Astrocyte (in vitro differentiated cells and primary cell): ENCODE data around the gene NCBP3. TPM values are rescaled to one million over a fixed set of nuclear protein-coding genes. Genes with fewer than 3 reads are reported as not detected.
A peak's percentile ranks its signal among the peaks of the same experiment; 100 is the strongest.

Source experiments
- DNase-seq: peaks from one replicate; pipeline ENCODE4 v3.0.0-alpha.2; 2010; ENCODE audit warnings: low read depth
- FAIRE-seq: peaks from 2 replicates; lab custom pipeline; 2011; peaks lifted over from hg19 to GRCh38; lab: Jason Lieb, UNC
- H2AFZ ChIP-seq: 2 replicates; pipeline ENCODE4 v1.6.0; 2012; ENCODE audit warnings: low read depth, low read length, inconsistent platforms
- H3K27ac ChIP-seq: 2 replicates; pipeline ENCODE4 v1.5.1; 2011; ENCODE audit warnings: low read depth, low read length, inconsistent platforms
- H3K27me3 ChIP-seq: 2 replicates; pipeline ENCODE4 v1.6.0; 2011; ENCODE audit warnings: low read length, inconsistent platforms; ENCODE audit not compliant: insufficient read depth
- H3K36me3 ChIP-seq: 2 replicates; pipeline ENCODE4 v1.5.1; 2011; ENCODE audit warnings: low read length, inconsistent platforms; ENCODE audit not compliant: insufficient read depth
- H3K4me1 ChIP-seq: 2 replicates; pipeline ENCODE4 v1.5.1; 2011; ENCODE audit warnings: low read length, inconsistent platforms; ENCODE audit not compliant: insufficient read depth
- H3K4me2 ChIP-seq: 2 replicates; pipeline ENCODE4 v1.6.0; 2012; ENCODE audit warnings: low read length, inconsistent platforms
- H3K4me3 ChIP-seq: 2 replicates; pipeline ENCODE4 v1.5.1; 2011; ENCODE audit warnings: low read depth, mild to moderate bottlenecking, low read length, inconsistent platforms; ENCODE audit not compliant: insufficient read depth
- H3K79me2 ChIP-seq: 2 replicates; pipeline ENCODE4 v1.6.0; 2012; ENCODE audit warnings: mild to moderate bottlenecking, low read length, inconsistent platforms; ENCODE audit not compliant: insufficient read depth
- H3K9ac ChIP-seq: 2 replicates; pipeline ENCODE4 v1.6.0; 2012; ENCODE audit warnings: mild to moderate bottlenecking, low read length, inconsistent platforms
- H3K9me3 ChIP-seq: 2 replicates; pipeline ENCODE4 v1.5.1; 2012; ENCODE audit warnings: low read depth, mild to moderate bottlenecking, low read length, inconsistent platforms; ENCODE audit not compliant: insufficient read depth
- H4K20me1 ChIP-seq: 2 replicates; pipeline ENCODE4 v1.6.0; 2012; ENCODE audit warnings: low read length, inconsistent platforms; ENCODE audit not compliant: insufficient read depth
- H3K27ac Mint-ChIP-seq: one replicate; pipeline ENCODE4 v1.8.0; 2021; ENCODE audit warnings: mild to moderate bottlenecking, mixed read lengths; ENCODE audit not compliant: unreplicated experiment
- H3K27me3 Mint-ChIP-seq: one replicate; pipeline ENCODE4 v1.8.0; 2021; ENCODE audit warnings: low read depth, mixed read lengths; ENCODE audit not compliant: unreplicated experiment
- H3K36me3 Mint-ChIP-seq: one replicate; pipeline ENCODE4 v1.8.0; 2021; ENCODE audit warnings: low read depth, mixed read lengths; ENCODE audit not compliant: unreplicated experiment
- H3K4me1 Mint-ChIP-seq: one replicate; pipeline ENCODE4 v1.8.0; 2021; ENCODE audit warnings: low read depth, mixed read lengths; ENCODE audit not compliant: unreplicated experiment
- H3K4me3 Mint-ChIP-seq: one replicate; pipeline ENCODE4 v1.8.0; 2021; ENCODE audit warnings: mild to moderate bottlenecking, moderate library complexity, mixed read lengths; ENCODE audit not compliant: unreplicated experiment
- H3K9me3 Mint-ChIP-seq: one replicate; pipeline ENCODE4 v1.8.0; 2021; ENCODE audit warnings: mild to moderate bottlenecking, mixed read lengths; ENCODE audit not compliant: unreplicated experiment
- EZH2 ChIP-seq: IDR thresholded peaks from 2 replicates; pipeline ENCODE4 v1.6.1; 2012; ENCODE audit warnings: mild to moderate bottlenecking, low read length, inconsistent platforms; ENCODE audit not compliant: insufficient read depth
- total RNA-seq: library from RNA; stranded (reverse); gene quantifications from 2 replicates; pipeline ENCODE4 v1.2.1, GENCODE V29; 2021
- TF ChIP-seq, protein P1 (sequence below): IDR thresholded peaks from 2 replicates; pipeline ENCODE4 v1.5.1; 2011; ENCODE audit warnings: low read depth, mild to moderate bottlenecking, inconsistent platforms, low read length, moderate library complexity; ENCODE audit not compliant: insufficient read depth

NCBP3 gene
- total RNA-seq, 1 donor from 2014 or later: 46.7 TPM

DNA sequence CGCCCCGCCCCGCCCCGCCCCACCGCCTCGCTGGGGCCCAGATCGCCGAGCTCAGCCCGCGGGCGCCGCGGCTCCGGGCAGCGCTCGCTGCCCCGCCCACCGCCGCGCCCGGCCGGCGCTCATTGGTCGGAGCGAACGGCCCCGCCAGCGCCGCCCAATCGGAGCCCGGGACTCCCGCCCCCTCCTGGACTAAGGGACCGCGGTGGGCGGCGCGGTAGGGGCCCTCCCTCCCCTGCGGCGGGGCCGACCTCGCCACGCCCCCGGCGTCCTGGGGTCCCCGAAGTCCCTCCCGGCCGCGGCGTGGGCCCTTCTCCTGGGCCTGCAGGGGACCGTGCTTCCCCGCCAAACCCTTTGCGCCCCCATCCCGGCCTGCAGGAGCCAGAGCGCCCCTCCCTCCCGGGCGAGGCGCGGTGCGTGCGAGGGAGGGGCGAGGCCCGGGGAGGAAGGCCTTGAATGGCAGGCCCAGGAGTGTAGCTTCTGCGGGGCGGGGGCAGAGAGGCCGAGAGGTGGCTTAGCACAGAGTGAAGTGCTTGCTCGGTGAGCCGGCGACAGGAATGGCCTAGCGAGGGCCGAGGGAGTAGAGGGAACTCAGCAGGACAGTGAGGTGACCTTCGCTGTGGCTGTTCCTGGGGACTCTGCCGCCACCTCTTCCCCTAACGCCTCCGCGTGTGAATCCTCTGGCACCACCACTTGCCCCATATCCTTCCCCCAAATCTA is 47.1 kb upstream of the NCBP3 start, which contains the start of gene CAMKK1:
CAMKK1 (minus strand) TSS at position 51 of the 717 bp plus-strand sequence. CDS start 7,366 bp downstream, outside the sequence.
- Histone ChIP-seq H3K27ac (no peak within 1 kb of the TSS), H3K4me3 (peak within 1 kb of the TSS; percentile 63)
- peak within 1 kb of the TSS; percentile 58 for H3K27ac Mint-ChIP-seq

DNA sequence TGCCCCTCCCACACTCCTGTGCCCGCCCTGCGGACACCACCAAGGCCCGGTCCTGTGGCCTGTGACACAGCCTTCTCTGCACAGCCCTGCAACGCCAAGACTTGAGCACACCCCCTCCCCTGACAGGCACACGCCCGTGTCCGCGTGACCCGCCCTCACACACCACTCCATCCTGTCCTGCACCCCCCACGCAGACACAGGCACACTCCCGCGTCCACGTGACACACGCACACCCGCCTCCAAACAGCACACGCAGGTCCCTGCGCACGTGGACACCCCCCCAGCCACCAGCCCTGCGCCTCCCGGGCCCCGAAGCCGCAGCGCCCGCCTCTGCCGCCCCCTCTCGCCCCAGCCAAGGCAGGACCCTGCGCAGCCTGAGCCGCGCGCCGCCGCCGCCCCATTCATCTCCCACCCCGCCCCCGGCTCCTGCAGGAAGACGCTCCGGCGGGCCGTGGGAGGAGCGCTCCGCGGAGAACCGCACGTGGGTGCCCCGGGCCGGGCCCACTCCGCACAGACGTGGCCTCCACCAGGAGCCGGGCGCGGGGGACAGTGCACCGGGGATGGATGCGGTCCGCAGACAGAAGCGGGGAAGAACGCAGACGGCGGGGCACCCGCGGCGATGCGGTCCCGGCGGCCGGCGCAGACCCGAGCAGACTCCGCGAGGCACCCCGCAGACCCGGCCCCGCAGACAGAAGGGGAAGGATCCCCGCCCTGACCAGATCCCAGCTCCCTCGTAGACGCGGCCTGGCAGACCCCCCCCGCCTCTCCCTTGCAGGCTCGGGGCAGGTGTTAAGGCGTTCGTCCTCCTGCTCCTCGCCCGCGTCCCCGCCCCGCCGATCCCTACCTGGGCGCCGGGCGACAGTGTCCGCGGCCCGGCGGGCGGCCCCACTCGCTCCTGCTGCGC is 46.3 kb upstream of the NCBP3 start:
- no peaks in the 10 kb centered on the region for H3K27me3 ChIP-seq
- Mint-ChIP-seq H3K36me3 (no peaks in the 10 kb centered on the region), H3K27me3 (peaks cover 4% of the 10 kb centered on the region), H3K4me3 (peak overlapping the region; percentile 84), H3K9me3 (no peaks in the 10 kb centered on the region), H3K27ac (no peak overlapping the region), H3K4me1 (peaks cover 32% of the 10 kb centered on the region)
- no peak overlapping the region for H3K27ac ChIP-seq
- H3K4me3 ChIP-seq: peak overlapping the region; percentile 63
- peak overlapping the region; percentile 76 for H2AFZ ChIP-seq
- peaks cover 17% of the 10 kb centered on the region for H3K79me2 ChIP-seq
- peak overlapping the region; percentile 90 for H3K4me2 ChIP-seq
- H3K4me1 ChIP-seq: peaks cover 55% of the 10 kb centered on the region
- peak overlapping the region; percentile 74 for H3K9ac ChIP-seq
- DNase-seq: peak; percentile 42
- peaks cover 4% of the 10 kb centered on the region for H4K20me1 ChIP-seq
- H3K9me3 ChIP-seq: no peaks in the 10 kb centered on the region
- TF ChIP-seq EZH2: no peak
- TF ChIP-seq, protein P1, sequence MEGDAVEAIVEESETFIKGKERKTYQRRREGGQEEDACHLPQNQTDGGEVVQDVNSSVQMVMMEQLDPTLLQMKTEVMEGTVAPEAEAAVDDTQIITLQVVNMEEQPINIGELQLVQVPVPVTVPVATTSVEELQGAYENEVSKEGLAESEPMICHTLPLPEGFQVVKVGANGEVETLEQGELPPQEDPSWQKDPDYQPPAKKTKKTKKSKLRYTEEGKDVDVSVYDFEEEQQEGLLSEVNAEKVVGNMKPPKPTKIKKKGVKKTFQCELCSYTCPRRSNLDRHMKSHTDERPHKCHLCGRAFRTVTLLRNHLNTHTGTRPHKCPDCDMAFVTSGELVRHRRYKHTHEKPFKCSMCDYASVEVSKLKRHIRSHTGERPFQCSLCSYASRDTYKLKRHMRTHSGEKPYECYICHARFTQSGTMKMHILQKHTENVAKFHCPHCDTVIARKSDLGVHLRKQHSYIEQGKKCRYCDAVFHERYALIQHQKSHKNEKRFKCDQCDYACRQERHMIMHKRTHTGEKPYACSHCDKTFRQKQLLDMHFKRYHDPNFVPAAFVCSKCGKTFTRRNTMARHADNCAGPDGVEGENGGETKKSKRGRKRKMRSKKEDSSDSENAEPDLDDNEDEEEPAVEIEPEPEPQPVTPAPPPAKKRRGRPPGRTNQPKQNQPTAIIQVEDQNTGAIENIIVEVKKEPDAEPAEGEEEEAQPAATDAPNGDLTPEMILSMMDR: no peak
- no peak for FAIRE-seq
- no peaks in the 10 kb centered on the region for H3K36me3 ChIP-seq

More for the DNA sequence above, 47.1 kb upstream of the NCBP3 start, which contains the start of gene CAMKK1:
- Mint-ChIP-seq H3K9me3 (no peaks in the 10 kb centered on the region), H3K36me3 (no peaks in the 10 kb centered on the region), H3K27me3 (peaks cover 8% of the 10 kb centered on the region), H3K4me1 (peaks cover 32% of the 10 kb centered on the region), H3K4me3 (peak within 1 kb of the TSS; percentile 84)
- DNase-seq (peak; percentile 56), FAIRE-seq (no peak)
- Histone ChIP-seq H3K4me1 (peaks cover 50% of the 10 kb centered on the region), H2AFZ (peak within 1 kb of the TSS; percentile 87), H4K20me1 (peaks cover 4% of the 10 kb centered on the region), H3K27me3 (no peaks in the 10 kb centered on the region), H3K36me3 (no peaks in the 10 kb centered on the region), H3K9ac (peak within 1 kb of the TSS; percentile 74), H3K4me2 (peak within 1 kb of the TSS; percentile 90), H3K79me2 (peaks cover 12% of the 10 kb centered on the region), H3K9me3 (no peaks in the 10 kb centered on the region)
- TF ChIP-seq EZH2: no peak
- TF ChIP-seq, protein P1: no peak
